NT2/D1 (cell line): ENCODE data around the gene KAT7.

Experiments
- SUZ12 ChIP-seq: IDR thresholded peaks from 2 replicates; pipeline ENCODE4 v1.6.1; 2011; ENCODE audit not compliant: insufficient read length, insufficient read depth; ENCODE audit errors: extremely low read depth
- YY1 ChIP-seq: IDR thresholded peaks from 2 replicates; pipeline ENCODE4 v1.6.1; 2011; ENCODE audit not compliant: insufficient read length, insufficient read depth

DNA sequence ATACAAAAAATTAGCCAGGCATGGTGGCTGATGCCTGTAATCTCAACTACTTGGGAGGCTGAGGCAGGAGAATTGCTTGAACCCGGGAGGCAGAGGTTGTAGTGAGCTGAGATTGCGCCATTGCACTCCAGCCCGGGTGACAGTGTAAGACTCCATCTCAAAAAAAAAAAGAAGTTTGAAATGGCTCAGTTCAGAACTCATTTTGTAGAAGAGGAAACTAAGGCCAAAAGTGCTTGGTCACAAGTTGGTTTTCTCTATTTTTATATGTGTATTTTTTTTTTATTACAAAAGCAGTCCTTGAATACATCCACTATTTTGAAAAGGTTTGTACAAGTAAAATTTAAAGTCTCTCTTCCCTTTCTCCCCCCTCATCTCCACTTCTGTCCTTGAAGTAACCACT, 53.9 kb downstream of the KAT7 start:
- TF ChIP-seq SUZ12 (no peak), YY1 (no peak)
